Measurements from ENCODE around the gene EGFL7. TPM values are rescaled to one million over a fixed set of nuclear protein-coding genes. Genes with fewer than 3 reads are reported as not detected.

Gene EGFL7
- total and polyA plus RNA-seq, 2 donors (not counting 1 experiment from before 2014, with no cell fraction given) = 4.2 to 7.9 TPM

DNA sequence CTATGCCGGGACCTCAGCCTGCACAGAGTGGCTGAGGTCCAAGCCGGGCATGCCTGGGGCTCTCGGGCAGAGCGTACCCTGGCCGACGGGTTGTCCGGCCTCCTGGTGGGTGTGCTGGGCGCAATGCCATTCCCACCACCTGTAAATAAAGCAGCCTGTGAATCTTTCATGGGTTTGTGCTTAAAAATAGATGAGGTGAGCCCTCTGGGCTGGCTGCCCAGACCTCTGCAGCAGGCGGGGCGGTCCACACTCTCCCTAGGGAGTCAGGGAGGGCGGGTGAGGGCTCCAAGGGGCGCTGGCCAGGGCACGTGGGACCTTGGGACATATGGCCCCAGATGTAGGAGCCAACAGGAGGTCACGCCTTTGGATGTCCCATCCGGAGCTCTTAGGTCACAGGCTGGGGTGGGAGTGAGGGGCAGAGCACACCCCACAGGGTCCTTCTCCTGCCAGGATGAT lies 28.1 kb downstream of the EGFL7 start:
- peaks cover 2% of the 10 kb centered on the region for H4K20me1 ChIP-seq (ENCODE audit: control insufficient read depth, extremely low read depth, insufficient read depth, low read length)
- TF ChIP-seq EZH2 (IDR thresholded peaks at IDR 0.05; ENCODE audit: low read length, missing control alignments) = no peak
- TF ChIP-seq, protein P1, sequence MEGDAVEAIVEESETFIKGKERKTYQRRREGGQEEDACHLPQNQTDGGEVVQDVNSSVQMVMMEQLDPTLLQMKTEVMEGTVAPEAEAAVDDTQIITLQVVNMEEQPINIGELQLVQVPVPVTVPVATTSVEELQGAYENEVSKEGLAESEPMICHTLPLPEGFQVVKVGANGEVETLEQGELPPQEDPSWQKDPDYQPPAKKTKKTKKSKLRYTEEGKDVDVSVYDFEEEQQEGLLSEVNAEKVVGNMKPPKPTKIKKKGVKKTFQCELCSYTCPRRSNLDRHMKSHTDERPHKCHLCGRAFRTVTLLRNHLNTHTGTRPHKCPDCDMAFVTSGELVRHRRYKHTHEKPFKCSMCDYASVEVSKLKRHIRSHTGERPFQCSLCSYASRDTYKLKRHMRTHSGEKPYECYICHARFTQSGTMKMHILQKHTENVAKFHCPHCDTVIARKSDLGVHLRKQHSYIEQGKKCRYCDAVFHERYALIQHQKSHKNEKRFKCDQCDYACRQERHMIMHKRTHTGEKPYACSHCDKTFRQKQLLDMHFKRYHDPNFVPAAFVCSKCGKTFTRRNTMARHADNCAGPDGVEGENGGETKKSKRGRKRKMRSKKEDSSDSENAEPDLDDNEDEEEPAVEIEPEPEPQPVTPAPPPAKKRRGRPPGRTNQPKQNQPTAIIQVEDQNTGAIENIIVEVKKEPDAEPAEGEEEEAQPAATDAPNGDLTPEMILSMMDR (conservative IDR thresholded peaks at IDR 0.05 in 1 of 2, IDR thresholded peaks at IDR 0.05 in 1 of 2; ENCODE audit: low read depth in 1 of 2, low read length in 2 of 2) = no peak
- no peaks in the 10 kb centered on the region for H3K9me3 ChIP-seq (ENCODE audit: control insufficient read depth, insufficient read depth, low read depth, low read length)
- H3K27ac ChIP-seq (ENCODE audit: insufficient read depth, low read length) = no peak overlapping the region
- H3K79me2 ChIP-seq (ENCODE audit: control insufficient read depth, insufficient read depth, low read length) = no peaks in the 10 kb centered on the region
- H3K9ac ChIP-seq (ENCODE audit: insufficient read depth, low read length) = no peak overlapping the region
- H3K4me2 ChIP-seq (ENCODE audit: extremely low read depth, insufficient read depth, low read length) = no peak overlapping the region
- H3K4me3 ChIP-seq (replicated peaks in 1 of 4; ENCODE audit: control extremely low read depth in 1 of 4, insufficient read depth in 1 of 4, low read depth in 3 of 4, low read length in 4 of 4) = no peak overlapping the region
- H3K4me1 ChIP-seq (ENCODE audit: control insufficient read depth, extremely low read depth, insufficient read depth, low read length) = peaks cover 6% of the 10 kb centered on the region
- H2AFZ ChIP-seq (ENCODE audit: low read length) = no peak overlapping the region
- no peaks in the 10 kb centered on the region for H3K36me3 ChIP-seq (ENCODE audit: control insufficient read depth, insufficient read depth, low read length)
- no peaks in the 10 kb centered on the region for H3K27me3 ChIP-seq (ENCODE audit: control insufficient read depth, insufficient read depth, low read length)
- no peak for DNase-seq (ENCODE audit: low read depth in 2 of 2)

DNA sequence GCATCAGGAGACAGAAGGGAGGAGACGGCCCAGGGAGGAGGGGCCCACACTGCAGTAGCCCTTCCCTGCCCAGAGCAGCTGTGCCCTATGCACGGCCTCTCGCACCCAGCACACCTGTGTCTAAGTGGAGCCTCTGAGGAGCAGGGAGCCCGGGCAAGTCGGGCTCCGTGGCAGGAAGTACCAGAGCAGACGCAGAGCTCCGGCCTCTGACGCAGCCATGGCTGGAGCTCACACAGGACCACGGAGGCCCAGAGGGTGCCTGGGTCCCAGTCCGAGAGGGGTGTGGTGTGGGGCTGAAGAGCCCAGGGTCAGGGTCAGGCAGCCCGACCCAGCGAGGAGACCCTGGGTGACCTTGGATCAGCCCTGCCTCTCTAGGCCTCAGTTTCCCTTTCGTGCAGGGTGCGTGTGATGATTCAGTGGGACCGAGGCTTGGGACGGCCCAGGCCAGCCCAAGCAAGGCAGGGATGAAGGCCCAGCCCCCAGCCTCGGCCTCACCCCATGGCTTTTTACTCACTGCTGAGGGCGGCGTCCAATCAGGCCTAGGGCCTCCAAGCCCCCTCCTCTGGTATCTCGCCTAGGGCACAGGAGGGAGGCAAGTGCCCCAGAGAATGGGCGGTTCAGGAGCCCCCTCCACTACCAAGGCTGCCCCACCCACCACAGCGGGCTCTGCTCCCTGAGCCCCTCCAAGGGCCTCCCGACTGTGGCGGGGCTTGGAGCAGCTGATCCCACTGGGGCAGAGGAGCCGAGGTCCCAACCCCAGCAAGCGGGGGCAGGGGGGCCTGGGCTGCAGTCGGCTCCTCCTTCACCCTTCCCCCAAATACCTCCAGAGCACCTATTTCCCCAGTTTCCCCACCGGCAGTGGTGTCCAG lies 28.8 kb downstream of the EGFL7 start:
- Histone ChIP-seq H3K79me2 (ENCODE audit: control insufficient read depth, insufficient read depth, low read length) (no peaks in the 10 kb centered on the region), H2AFZ (ENCODE audit: low read length) (no peak overlapping the region), H3K27ac (ENCODE audit: insufficient read depth, low read length) (no peak overlapping the region), H3K36me3 (ENCODE audit: control insufficient read depth, insufficient read depth, low read length) (no peaks in the 10 kb centered on the region), H3K9me3 (ENCODE audit: control insufficient read depth, insufficient read depth, low read depth, low read length) (no peaks in the 10 kb centered on the region), H4K20me1 (ENCODE audit: control insufficient read depth, extremely low read depth, insufficient read depth, low read length) (peaks cover 2% of the 10 kb centered on the region), H3K4me3 (replicated peaks in 1 of 4; ENCODE audit: control extremely low read depth in 1 of 4, insufficient read depth in 1 of 4, low read depth in 3 of 4, low read length in 4 of 4) (no peak overlapping the region), H3K4me2 (ENCODE audit: extremely low read depth, insufficient read depth, low read length) (no peak overlapping the region), H3K27me3 (ENCODE audit: control insufficient read depth, insufficient read depth, low read length) (no peaks in the 10 kb centered on the region), H3K9ac (ENCODE audit: insufficient read depth, low read length) (no peak overlapping the region), H3K4me1 (ENCODE audit: control insufficient read depth, extremely low read depth, insufficient read depth, low read length) (peaks cover 4% of the 10 kb centered on the region)
- no peak for DNase-seq (ENCODE audit: low read depth in 2 of 2)
- TF ChIP-seq EZH2 (IDR thresholded peaks at IDR 0.05; ENCODE audit: low read length, missing control alignments) = no peak
- TF ChIP-seq, protein P1 (conservative IDR thresholded peaks at IDR 0.05 in 1 of 2, IDR thresholded peaks at IDR 0.05 in 1 of 2; ENCODE audit: low read depth in 1 of 2, low read length in 2 of 2) = no peak

DNA sequence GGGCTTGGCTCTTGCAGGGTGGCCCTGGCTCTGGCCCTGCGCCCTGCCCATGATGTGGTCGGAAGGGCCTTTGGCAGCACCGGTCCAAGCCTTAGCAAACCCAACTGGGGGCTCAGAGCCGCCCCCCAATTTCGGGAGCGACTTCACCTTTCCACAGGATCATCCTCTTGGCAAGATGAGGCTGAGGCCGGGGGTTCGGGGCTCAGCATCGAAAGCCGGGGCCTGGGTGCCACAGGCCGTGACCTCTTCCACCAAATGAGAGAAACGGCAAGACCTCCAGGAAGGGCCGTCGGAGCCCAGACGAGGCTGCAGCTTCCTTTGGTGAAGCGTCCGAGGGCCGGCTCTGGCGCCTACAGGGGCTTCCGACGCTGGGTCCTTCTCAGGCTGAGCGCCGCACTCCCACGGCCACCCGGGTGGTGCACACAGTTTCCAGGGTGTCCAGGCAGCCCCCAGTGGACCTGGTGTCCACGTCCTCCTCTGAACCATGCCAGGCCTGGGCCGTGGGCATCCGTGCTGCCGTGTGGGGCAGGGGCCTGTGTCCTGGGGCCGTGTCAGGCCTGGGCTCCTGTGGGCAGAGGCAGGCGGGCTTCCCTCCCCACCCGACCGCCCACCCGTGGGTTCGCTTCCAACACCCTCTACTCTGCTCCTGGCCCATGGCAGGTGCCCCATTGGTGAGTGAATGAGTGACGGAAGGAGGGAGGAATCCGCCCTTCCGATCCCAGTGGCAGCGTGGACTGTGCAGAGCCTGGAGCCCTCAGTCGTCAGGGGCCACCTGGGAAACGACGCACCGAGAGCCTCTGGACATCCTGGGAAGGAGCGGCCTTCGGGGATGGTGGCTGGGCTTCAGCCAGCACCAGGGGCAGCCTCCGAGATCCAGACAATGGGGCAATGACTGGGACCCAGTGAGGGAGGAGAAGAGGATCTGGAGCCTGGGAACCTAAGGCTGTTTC lies 29.7 kb downstream of the EGFL7 start:
- H3K4me3 ChIP-seq (replicated peaks in 1 of 4; ENCODE audit: control extremely low read depth in 1 of 4, insufficient read depth in 1 of 4, low read depth in 3 of 4, low read length in 4 of 4) = no peak overlapping the region
- no peak overlapping the region for H3K9ac ChIP-seq (ENCODE audit: insufficient read depth, low read length)
- no peak overlapping the region for H3K4me2 ChIP-seq (ENCODE audit: extremely low read depth, insufficient read depth, low read length)
- no peaks in the 10 kb centered on the region for H3K9me3 ChIP-seq (ENCODE audit: control insufficient read depth, insufficient read depth, low read depth, low read length)
- no peak overlapping the region for H3K27ac ChIP-seq (ENCODE audit: insufficient read depth, low read length)
- no peaks in the 10 kb centered on the region for H3K27me3 ChIP-seq (ENCODE audit: control insufficient read depth, insufficient read depth, low read length)
- no peak for TF ChIP-seq EZH2 (IDR thresholded peaks at IDR 0.05; ENCODE audit: low read length, missing control alignments)
- TF ChIP-seq, protein P1 (conservative IDR thresholded peaks at IDR 0.05 in 1 of 2, IDR thresholded peaks at IDR 0.05 in 1 of 2; ENCODE audit: low read depth in 1 of 2, low read length in 2 of 2) = no peak
- DNase-seq (ENCODE audit: low read depth in 2 of 2) = no peak
- H4K20me1 ChIP-seq (ENCODE audit: control insufficient read depth, extremely low read depth, insufficient read depth, low read length) = peaks cover 2% of the 10 kb centered on the region
- no peak overlapping the region for H2AFZ ChIP-seq (ENCODE audit: low read length)
- H3K36me3 ChIP-seq (ENCODE audit: control insufficient read depth, insufficient read depth, low read length) = no peaks in the 10 kb centered on the region
- peaks cover 4% of the 10 kb centered on the region for H3K4me1 ChIP-seq (ENCODE audit: control insufficient read depth, extremely low read depth, insufficient read depth, low read length)
- H3K79me2 ChIP-seq (ENCODE audit: control insufficient read depth, insufficient read depth, low read length) = no peaks in the 10 kb centered on the region

All from fibroblast of lung (primary cell).